ENCODE results near the gene FASN. TPM values are rescaled to one million over a fixed set of nuclear protein-coding genes. Genes with fewer than 3 reads are reported as not detected.

The FASN gene
- total and polyA plus RNA-seq, 2 of the 13 experiments (the other 11 are each of a cell fraction or from before 2014, with no cell fraction given), result 51.7 to 101 TPM

- TF ChIP-seq, protein P1, sequence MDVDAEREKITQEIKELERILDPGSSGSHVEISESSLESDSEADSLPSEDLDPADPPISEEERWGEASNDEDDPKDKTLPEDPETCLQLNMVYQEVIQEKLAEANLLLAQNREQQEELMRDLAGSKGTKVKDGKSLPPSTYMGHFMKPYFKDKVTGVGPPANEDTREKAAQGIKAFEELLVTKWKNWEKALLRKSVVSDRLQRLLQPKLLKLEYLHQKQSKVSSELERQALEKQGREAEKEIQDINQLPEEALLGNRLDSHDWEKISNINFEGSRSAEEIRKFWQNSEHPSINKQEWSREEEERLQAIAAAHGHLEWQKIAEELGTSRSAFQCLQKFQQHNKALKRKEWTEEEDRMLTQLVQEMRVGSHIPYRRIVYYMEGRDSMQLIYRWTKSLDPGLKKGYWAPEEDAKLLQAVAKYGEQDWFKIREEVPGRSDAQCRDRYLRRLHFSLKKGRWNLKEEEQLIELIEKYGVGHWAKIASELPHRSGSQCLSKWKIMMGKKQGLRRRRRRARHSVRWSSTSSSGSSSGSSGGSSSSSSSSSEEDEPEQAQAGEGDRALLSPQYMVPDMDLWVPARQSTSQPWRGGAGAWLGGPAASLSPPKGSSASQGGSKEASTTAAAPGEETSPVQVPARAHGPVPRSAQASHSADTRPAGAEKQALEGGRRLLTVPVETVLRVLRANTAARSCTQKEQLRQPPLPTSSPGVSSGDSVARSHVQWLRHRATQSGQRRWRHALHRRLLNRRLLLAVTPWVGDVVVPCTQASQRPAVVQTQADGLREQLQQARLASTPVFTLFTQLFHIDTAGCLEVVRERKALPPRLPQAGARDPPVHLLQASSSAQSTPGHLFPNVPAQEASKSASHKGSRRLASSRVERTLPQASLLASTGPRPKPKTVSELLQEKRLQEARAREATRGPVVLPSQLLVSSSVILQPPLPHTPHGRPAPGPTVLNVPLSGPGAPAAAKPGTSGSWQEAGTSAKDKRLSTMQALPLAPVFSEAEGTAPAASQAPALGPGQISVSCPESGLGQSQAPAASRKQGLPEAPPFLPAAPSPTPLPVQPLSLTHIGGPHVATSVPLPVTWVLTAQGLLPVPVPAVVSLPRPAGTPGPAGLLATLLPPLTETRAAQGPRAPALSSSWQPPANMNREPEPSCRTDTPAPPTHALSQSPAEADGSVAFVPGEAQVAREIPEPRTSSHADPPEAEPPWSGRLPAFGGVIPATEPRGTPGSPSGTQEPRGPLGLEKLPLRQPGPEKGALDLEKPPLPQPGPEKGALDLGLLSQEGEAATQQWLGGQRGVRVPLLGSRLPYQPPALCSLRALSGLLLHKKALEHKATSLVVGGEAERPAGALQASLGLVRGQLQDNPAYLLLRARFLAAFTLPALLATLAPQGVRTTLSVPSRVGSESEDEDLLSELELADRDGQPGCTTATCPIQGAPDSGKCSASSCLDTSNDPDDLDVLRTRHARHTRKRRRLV (CRISPR knock-in tag; IDR thresholded peaks at IDR 0.05), result no peak
- 0 out of 2 replicates have a peak, but pooled peaks have one; percentile 21 for TF ChIP-seq FOSL2 (CRISPR knock-in tag; IDR thresholded peaks at IDR 0.05)
- no peak for TF ChIP-seq ZBTB39 (CRISPR knock-in tag; IDR thresholded peaks at IDR 0.05)
- TF ChIP-seq, protein P2, sequence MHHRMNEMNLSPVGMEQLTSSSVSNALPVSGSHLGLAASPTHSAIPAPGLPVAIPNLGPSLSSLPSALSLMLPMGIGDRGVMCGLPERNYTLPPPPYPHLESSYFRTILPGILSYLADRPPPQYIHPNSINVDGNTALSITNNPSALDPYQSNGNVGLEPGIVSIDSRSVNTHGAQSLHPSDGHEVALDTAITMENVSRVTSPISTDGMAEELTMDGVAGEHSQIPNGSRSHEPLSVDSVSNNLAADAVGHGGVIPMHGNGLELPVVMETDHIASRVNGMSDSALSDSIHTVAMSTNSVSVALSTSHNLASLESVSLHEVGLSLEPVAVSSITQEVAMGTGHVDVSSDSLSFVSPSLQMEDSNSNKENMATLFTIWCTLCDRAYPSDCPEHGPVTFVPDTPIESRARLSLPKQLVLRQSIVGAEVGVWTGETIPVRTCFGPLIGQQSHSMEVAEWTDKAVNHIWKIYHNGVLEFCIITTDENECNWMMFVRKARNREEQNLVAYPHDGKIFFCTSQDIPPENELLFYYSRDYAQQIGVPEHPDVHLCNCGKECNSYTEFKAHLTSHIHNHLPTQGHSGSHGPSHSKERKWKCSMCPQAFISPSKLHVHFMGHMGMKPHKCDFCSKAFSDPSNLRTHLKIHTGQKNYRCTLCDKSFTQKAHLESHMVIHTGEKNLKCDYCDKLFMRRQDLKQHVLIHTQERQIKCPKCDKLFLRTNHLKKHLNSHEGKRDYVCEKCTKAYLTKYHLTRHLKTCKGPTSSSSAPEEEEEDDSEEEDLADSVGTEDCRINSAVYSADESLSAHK (CRISPR knock-in tag; IDR thresholded peaks at IDR 0.05; ENCODE audit: borderline replicate concordance), result no peak
- no peak for TF ChIP-seq TOE1 (CRISPR knock-in tag; IDR thresholded peaks at IDR 0.05)
- TF ChIP-seq TCF12 (IDR thresholded peaks at IDR 0.05), result no peak
- TF ChIP-seq TCF12 (CRISPR knock-in tag; IDR thresholded peaks at IDR 0.05), result no peak
- TF ChIP-seq, protein P3, sequence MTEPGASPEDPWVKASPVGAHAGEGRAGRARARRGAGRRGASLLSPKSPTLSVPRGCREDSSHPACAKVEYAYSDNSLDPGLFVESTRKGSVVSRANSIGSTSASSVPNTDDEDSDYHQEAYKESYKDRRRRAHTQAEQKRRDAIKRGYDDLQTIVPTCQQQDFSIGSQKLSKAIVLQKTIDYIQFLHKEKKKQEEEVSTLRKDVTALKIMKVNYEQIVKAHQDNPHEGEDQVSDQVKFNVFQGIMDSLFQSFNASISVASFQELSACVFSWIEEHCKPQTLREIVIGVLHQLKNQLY (CRISPR knock-in tag; IDR thresholded peaks at IDR 0.05), result peak; percentile 93
- TF ChIP-seq RFX3 (CRISPR knock-in tag; IDR thresholded peaks at IDR 0.05), result no peak
- no peak for TF ChIP-seq HDAC6 (IDR thresholded peaks at IDR 0.05; ENCODE audit: low read depth, low read length)
- TF ChIP-seq ZNF609 (CRISPR knock-in tag; IDR thresholded peaks at IDR 0.05; ENCODE audit: borderline replicate concordance), result 0 out of 2 replicates have a peak, but pooled peaks have one; percentile 17
These were observed 19.4 kb upstream of the FASN start (continued) for GRCh38 chr17:82117139-82118090.

Data from HepG2 (cell line).